Spinal cord (tissue), 10 donors: ENCODE results near the gene HGFAC. TPM values are rescaled to one million over a fixed set of nuclear protein-coding genes. Genes with fewer than 3 reads are reported as not detected.
"Not testable (repeated sequence)": the region's sequence is repeated elsewhere in the genome, so short reads cannot be mapped to it uniquely, and the experiment has no call there.

ENCODE experiments used
- DNase-seq, 6 donors: peaks; one replicate each; pipeline versions ENCODE4 v3.0.0 to v3.0.0-alpha.2; 2013 to 2015; ENCODE audit warnings: low spot score in 6 of 6, low read depth in 4 of 6
- H3K27ac ChIP-seq: one replicate; pipeline ENCODE4 v1.5.1; 2013; ENCODE audit warnings: low read depth, low read length, control low read depth
- H3K27me3 ChIP-seq: one replicate; pipeline ENCODE4 v1.6.1; 2013; ENCODE audit warnings: low read length; ENCODE audit not compliant: control insufficient read depth, insufficient read depth
- H3K36me3 ChIP-seq: one replicate; pipeline ENCODE4 v1.6.1; 2013; ENCODE audit warnings: low read length; ENCODE audit not compliant: control insufficient read depth, insufficient read depth
- H3K4me1 ChIP-seq: one replicate; pipeline ENCODE4 v1.6.1; 2013; ENCODE audit warnings: low read length; ENCODE audit not compliant: control insufficient read depth, insufficient read depth
- H3K4me3 ChIP-seq: one replicate; pipeline ENCODE4 v1.5.1; 2013; ENCODE audit warnings: low read depth, low read length, control low read depth
- H3K9me3 ChIP-seq: one replicate; pipeline ENCODE4 v1.6.1; 2013; ENCODE audit warnings: low read length; ENCODE audit not compliant: control insufficient read depth, insufficient read depth
- WGBS: methylation state at CpG from one replicate; pipeline ENCODE4 v1.1.5; 2013; ENCODE audit warnings: missing lambda C conversion rate; ENCODE audit not compliant: insufficient coverage; 5-methylcytosine and 5-hydroxymethylcytosine counted together
- polyA plus RNA-seq, 2 donors: library from polyadenylated mRNA; unstranded; fragments of 120-200 nt; gene quantifications; one replicate each; pipeline ENCODE4 v1.2.1, GENCODE V29; 2013; ENCODE audit not compliant: insufficient read length in 2 of 2
- total RNA-seq, 2 donors: library from RNA; depleted of rRNA in 1 of 2; stranded (reverse); fragments of 120-200 nt in 1 of 2; fragments of >200 nt in 1 of 2; gene quantifications; one replicate each; pipeline versions ENCODE4 v1.2.3 to v1.2.4, GENCODE V29; 2013 to 2014
- donor health status: healthy.

The HGFAC gene
- total and polyA plus RNA-seq, 4 donors: 0.40 to 6.1 (median 3.5) TPM

DNA sequence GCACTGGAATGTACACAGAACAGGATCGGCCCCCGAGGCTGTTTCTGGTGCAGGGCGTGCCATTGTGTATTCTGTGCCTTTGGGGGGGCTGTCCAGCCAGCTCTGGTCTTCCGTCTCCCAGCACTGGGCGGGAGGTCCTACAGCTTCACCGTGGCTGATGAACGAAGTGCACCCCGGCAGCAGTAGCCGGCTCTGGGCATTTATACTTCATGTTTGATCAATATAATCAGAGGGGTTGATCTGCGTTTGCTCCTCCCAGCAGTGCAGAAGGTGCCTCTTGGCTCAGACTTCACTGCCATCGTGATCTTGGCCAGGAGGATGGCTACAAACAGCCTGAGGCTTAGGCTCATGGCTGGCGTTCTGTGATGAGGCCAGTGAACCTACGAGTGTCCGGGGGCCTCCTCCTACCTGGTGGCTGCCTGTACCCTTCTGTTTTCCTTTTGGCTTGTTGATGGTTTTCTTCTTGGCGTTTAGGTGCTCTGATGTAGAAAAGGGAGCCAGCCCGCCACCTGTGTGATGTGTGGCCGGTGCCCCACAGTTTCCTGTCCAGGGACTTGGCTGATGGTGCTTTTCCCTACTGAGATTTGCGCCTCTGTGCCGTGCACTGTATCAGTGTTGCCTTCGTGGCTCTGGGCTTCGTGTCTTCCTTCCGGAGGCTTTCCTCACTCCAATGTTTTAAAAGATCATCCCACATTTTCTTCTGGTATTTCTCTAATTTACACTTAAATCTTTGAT is 31.2 kb upstream of the HGFAC start:
- H3K9me3 ChIP-seq: no peaks in the 10 kb centered on the region
- H3K4me3 ChIP-seq: no peak overlapping the region
- H3K4me1 ChIP-seq: peaks cover 85% of the 10 kb centered on the region
- H3K27me3 ChIP-seq: no peaks in the 10 kb centered on the region
- 91% methylated on average over 16 of the region's 22 CpGs for WGBS
- no peak for DNase-seq
- peaks cover 42% of the 10 kb centered on the region for H3K36me3 ChIP-seq
- H3K27ac ChIP-seq: no peak overlapping the region

- peaks cover 83% of the 10 kb centered on the region for H3K4me1 ChIP-seq
- peaks cover 45% of the 10 kb centered on the region for H3K36me3 ChIP-seq
- not testable (repeated sequence) for DNase-seq, H3K27me3 ChIP-seq, H3K27ac ChIP-seq, H3K9me3 ChIP-seq, H3K4me3 ChIP-seq
- WGBS: over 99% methylated on average over 11 of the region's 17 CpGs
Measured at GRCh38 chr4:3411190-3411589, 30.6 kb upstream of the HGFAC start.

DNA sequence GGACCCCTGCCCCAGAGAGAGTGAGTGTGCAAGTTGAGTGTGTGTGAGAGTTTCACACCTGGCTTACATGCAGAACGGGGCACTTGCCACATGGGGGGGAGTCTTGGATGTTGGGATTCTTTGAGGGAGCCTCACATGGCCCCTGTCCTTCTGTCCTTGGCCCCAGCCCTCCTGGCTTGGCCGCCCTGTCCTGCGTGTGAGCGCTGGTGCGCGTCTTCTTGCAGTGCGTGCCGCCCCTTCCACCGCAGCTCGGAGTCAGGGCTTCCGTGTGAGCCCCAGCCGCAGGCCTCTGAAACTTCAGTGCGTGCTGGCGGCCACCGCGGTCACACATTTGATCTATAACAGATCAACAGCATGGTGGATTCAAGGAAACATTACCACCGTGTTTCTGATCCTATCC is 30.1 kb upstream of the HGFAC start:
- Histone ChIP-seq H3K27ac (no peak overlapping the region), H3K4me3 (no peak overlapping the region), H3K4me1 (peaks cover 79% of the 10 kb centered on the region), H3K36me3 (peaks cover 50% of the 10 kb centered on the region), H3K9me3 (no peaks in the 10 kb centered on the region), H3K27me3 (no peaks in the 10 kb centered on the region)
- DNase-seq: no peak
- WGBS: 84% methylated on average over 15 of the region's 17 CpGs

DNA sequence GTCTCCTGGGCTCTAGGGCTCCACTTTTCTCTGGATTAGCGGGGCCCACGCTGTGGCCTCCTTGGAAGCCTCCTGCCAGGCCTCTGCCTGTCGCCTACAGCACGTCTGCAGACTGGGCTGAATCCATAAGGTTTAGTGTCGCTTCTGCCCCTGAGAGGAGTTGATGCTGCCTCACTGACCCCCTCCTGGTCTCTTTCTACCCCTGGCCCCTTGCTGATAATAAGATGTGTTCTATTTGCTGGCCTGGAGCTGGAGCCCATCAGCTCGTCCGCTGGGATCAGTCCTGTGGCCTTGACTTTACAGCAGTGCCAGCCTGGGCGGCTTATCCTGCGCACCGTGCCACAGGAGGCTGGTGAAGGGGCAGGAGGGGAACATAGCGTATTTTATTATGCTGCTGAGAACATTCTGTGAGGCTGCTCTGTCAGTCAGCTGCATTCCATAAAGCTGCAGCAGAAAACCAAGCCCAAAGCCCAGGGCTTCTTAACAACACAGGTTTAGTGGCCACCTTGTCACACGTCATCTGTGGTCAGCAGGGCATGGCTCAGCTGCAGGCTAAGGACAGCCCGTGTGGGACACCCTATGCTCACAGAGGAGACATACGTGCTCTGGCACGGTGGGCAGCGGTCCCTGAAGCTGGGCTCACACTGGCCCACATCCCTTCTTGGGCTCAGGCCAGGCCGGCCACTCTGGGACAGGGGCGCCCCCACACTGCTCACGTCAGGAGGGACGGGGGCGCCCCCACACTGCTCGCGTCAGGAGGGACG is 29.3 kb upstream of the HGFAC start:
- DNase-seq: no peak
- Histone ChIP-seq H3K4me3 (no peak overlapping the region), H3K36me3 (peaks cover 58% of the 10 kb centered on the region), H3K4me1 (peaks cover 72% of the 10 kb centered on the region), H3K27ac (no peak overlapping the region), H3K27me3 (no peaks in the 10 kb centered on the region), H3K9me3 (no peaks in the 10 kb centered on the region)
- WGBS: 76% methylated on average over 16 of the region's 24 CpGs

DNA sequence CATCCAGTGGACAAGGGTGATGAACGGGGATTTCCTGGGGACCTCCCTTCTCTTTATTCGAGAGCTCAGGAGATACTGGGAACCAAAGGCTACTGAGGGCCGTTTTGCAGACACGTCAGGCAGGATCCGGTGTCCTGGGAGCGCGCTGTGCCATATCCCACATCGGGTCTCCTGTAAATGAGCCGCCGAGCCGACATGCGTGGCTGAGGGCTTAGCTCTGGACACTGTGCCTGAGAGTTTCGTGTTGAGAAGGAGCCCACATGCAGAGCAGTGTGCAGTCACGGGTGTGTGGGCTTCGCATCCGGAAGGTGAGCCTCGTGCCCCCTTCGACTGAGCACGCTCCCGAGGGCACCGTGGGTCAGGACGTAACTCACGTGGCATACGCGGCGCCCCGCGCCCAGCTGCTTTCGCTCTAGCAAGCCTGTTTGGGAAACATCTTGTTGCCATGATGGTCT is 28.5 kb upstream of the HGFAC start:
- no peak overlapping the region for H3K4me3 ChIP-seq
- H3K36me3 ChIP-seq: peaks cover 66% of the 10 kb centered on the region
- H3K9me3 ChIP-seq: no peaks in the 10 kb centered on the region
- DNase-seq: no peak
- peaks cover 71% of the 10 kb centered on the region for H3K4me1 ChIP-seq
- no peak overlapping the region for H3K27ac ChIP-seq
- WGBS: 76% methylated on average over 29 of the region's 29 CpGs
- H3K27me3 ChIP-seq: no peaks in the 10 kb centered on the region

DNA sequence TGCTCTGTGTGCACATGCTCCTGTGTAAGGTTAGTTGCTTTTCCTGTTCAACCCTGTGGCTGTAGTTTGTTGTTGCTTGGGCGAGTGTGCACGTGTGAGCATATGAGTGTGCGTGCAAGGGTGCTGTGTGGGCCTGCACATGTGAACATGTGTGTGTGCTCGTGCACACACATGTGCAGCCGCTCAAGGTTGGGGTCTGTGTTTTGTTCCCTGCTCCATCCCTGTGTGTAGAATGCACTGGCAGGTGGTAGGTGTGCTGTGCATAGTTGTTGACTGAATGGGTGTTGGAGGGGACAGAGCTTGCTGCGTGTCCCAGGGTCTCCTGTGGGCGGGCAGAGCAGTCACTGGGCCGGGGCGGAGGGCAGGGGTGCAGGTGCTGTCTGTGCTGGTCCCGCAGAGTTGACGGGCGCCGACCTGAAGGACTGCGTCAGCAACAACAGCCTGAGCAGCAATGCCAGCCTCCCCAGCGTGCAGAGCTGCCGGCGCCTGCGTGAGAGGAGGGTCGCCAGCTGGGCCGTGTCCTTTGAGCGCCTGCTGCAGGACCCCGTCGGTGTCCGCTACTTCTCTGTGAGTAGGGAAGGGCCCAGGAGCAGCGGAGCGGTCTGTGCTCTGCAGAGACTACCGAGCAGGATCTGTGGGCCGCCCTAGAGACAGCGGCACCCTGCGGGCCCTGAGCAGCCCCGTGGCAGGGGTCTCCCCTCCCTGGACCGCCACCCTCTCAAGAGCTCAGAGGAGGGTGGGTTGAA is 27.9 kb upstream of the HGFAC start:
- no peak for DNase-seq
- WGBS: 71% methylated on average over 32 of the region's 32 CpGs
- peaks cover 71% of the 10 kb centered on the region for H3K36me3 ChIP-seq
- H3K27me3 ChIP-seq: no peaks in the 10 kb centered on the region
- H3K4me1 ChIP-seq: peaks cover 65% of the 10 kb centered on the region
- peak overlapping the region; percentile 63 for H3K27ac ChIP-seq
- H3K9me3 ChIP-seq: no peaks in the 10 kb centered on the region
- H3K4me3 ChIP-seq: no peak overlapping the region

GRCh38 chr4:3414421-3415279 is 27.1 kb upstream of the HGFAC start:
- H3K27ac ChIP-seq: peak overlapping the region; percentile 64
- peak in 1 of 6 donors; percentile 41 for DNase-seq
- peaks cover 57% of the 10 kb centered on the region for H3K4me1 ChIP-seq
- WGBS: 81% methylated on average over 32 of the region's 37 CpGs
- H3K27me3 ChIP-seq: no peaks in the 10 kb centered on the region
- no peaks in the 10 kb centered on the region for H3K9me3 ChIP-seq
- H3K36me3 ChIP-seq: peaks cover 72% of the 10 kb centered on the region
- H3K4me3 ChIP-seq: no peak overlapping the region

DNA sequence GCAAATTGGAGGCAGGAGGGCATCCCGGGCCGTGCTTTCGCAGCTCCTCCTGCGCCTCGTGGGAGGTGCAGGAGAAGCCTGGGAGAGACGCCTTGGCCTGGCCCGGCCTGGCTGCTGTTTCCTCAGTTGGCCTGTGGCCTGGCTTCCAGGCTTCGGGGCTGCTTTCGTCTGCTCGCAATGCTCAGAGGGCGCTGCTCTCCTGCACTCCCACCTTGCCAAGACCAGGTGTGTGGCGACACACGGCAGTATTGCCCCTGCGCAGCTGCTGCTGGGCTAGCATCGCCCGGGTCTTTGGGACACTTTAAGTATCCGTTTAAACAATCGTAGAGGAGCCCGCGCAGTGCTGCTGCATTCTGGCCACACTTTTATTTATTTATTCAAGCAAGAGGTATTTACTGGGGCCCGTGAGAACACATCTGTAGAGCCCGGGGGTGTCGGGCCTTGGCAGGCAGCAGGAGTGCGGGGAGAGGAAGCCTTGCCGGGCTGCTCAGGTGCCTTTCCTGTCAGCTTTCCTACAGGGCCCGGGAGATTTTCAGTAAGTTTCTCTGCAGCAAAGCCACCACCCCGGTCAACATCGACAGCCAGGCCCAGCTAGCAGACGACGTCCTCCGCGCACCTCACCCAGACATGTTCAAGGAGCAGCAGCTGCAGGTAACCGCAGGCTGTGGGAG is 26.2 kb upstream of the HGFAC start:
- peaks cover 80% of the 10 kb centered on the region for H3K36me3 ChIP-seq
- 85% methylated on average over 28 of the region's 33 CpGs for WGBS
- DNase-seq: no peak
- no peaks in the 10 kb centered on the region for H3K9me3 ChIP-seq
- no peak overlapping the region for H3K4me3 ChIP-seq
- no peak overlapping the region for H3K27ac ChIP-seq
- H3K27me3 ChIP-seq: no peaks in the 10 kb centered on the region
- peaks cover 47% of the 10 kb centered on the region for H3K4me1 ChIP-seq
